CD8-positive, alpha-beta memory T cell (primary cell): Measurements from ENCODE around the gene MCEMP1. TPM values are rescaled to one million over a fixed set of nuclear protein-coding genes. Genes with fewer than 3 reads are reported as not detected.

ENCODE experiments used
- CTCF ChIA-PET: fragments of 350-600 bp; sonication (Branson Sonifier 250); formaldehyde crosslinking; loops from one replicate; lab custom pipeline; 2021; ENCODE audit warnings: antibody characterized with exemption; lab: Charles Lee
- POLR2A ChIA-PET: fragments of 350-600 bp; sonication (Branson Sonifier 250); formaldehyde crosslinking; loops from one replicate; lab custom pipeline; 2021; ENCODE audit warnings: antibody characterized with exemption; lab: Charles Lee
- DNase-seq, 5 donors: peaks; one replicate each; pipeline versions ENCODE4 v3.0.0 to v3.0.0-alpha.2; 2020 to 2022; ENCODE audit warnings: mixed read lengths in 1 of 5
- H3K27ac ChIP-seq: one replicate; pipeline ENCODE4 v1.7.0; 2013; ENCODE audit warnings: low read depth, mild to moderate bottlenecking, low read length, moderate library complexity
- H3K27me3 ChIP-seq: 2 replicates; pipeline ENCODE4 v1.7.0; 2013; ENCODE audit warnings: low read length, mild to moderate bottlenecking; ENCODE audit not compliant: insufficient read depth, poor library complexity, severe bottlenecking
- H3K36me3 ChIP-seq: 2 replicates; pipeline ENCODE4 v1.7.0; 2013; ENCODE audit warnings: mild to moderate bottlenecking, low read length, moderate library complexity; ENCODE audit not compliant: insufficient read depth
- H3K4me1 ChIP-seq: 2 replicates; pipeline ENCODE4 v1.7.0; 2013; ENCODE audit warnings: mild to moderate bottlenecking, low read length, moderate library complexity; ENCODE audit not compliant: insufficient read depth
- H3K4me3 ChIP-seq: 2 replicates; pipeline ENCODE4 v1.7.0; 2013; ENCODE audit warnings: mild to moderate bottlenecking, low read length
- H3K9me3 ChIP-seq: 2 replicates; pipeline ENCODE4 v1.7.0; 2013; ENCODE audit warnings: mild to moderate bottlenecking, low read length
- H3K27ac Mint-ChIP-seq, 8 donors: one replicate each; pipeline ENCODE4 v1.8.0; 2020 to 2021; ENCODE audit warnings: mixed read lengths in 8 of 8, mild to moderate bottlenecking in 6 of 8, inconsistent platforms in 3 of 8, moderate library complexity in 3 of 8
- H3K27me3 Mint-ChIP-seq, 2 donors: one replicate each; pipeline ENCODE4 v1.8.0; 2020 to 2021; ENCODE audit warnings: mixed read lengths in 2 of 2, mild to moderate bottlenecking in 1 of 2, moderate library complexity in 1 of 2
- H3K36me3 Mint-ChIP-seq, 3 donors: one replicate each; pipeline ENCODE4 v1.8.0; 2020 to 2021; ENCODE audit warnings: mixed read lengths in 3 of 3, inconsistent platforms in 1 of 3, mild to moderate bottlenecking in 1 of 3
- H3K4me1 Mint-ChIP-seq, 3 donors: one replicate each; pipeline ENCODE4 v1.8.0; 2020 to 2021; ENCODE audit warnings: mixed read lengths in 3 of 3, inconsistent platforms in 1 of 3, mild to moderate bottlenecking in 1 of 3
- H3K4me3 Mint-ChIP-seq, 7 donors: one replicate each; pipeline ENCODE4 v1.8.0; 2020 to 2021; ENCODE audit warnings: mixed read lengths in 7 of 7, mild to moderate bottlenecking in 6 of 7, moderate library complexity in 4 of 7, inconsistent platforms in 2 of 7
- H3K9me3 Mint-ChIP-seq, 5 donors: one replicate each; pipeline ENCODE4 v1.8.0; 2020 to 2022; ENCODE audit warnings: mixed read lengths in 5 of 5, mild to moderate bottlenecking in 3 of 5, moderate library complexity in 2 of 5, inconsistent platforms in 1 of 5
- polyA plus RNA-seq: library from polyadenylated mRNA; unstranded; fragments of 300-500 nt; fragmentation: Illumina TruSeq; gene quantifications from one replicate; pipeline ENCODE4 v1.2.3, GENCODE V29; 2021
- total RNA-seq, 2 experiments: library from RNA; stranded (reverse); gene quantifications; one replicate each; pipeline ENCODE4 v1.2.3, GENCODE V29; 2021

MCEMP1 gene
- total and polyA plus RNA-seq, 3 experiments from 2014 or later: not detected

GRCh38 chr19:7657131-7657751 is 19.6 kb upstream of the MCEMP1 start:
- Histone ChIP-seq H3K27me3 (no peaks in the 10 kb centered on the region), H3K9me3 (no peaks in the 10 kb centered on the region), H3K36me3 (no peaks in the 10 kb centered on the region), H3K4me1 (peaks cover 16% of the 10 kb centered on the region), H3K27ac (no peak overlapping the region), H3K4me3 (no peak overlapping the region)
- ChIA-PET POLR2A (interaction anchor here (0.5 kb wide), 1 partner anchor 610 kb away, joined by 6 read pairs; no protein-coding TSS in a partner anchor), CTCF (interaction anchor here (1.0 to 3.4 kb wide), 3 partner anchors 19 to 273 kb away, joined by 3 to 18 read pairs (median 4); partner anchors contain the start of genes MCEMP1 and TRAPPC5)
- Mint-ChIP-seq H3K27me3 (peaks cover 0 to 10% of the 10 kb centered on the region in 2 donors), H3K9me3 (no peaks in the 10 kb centered on the region), H3K4me3 (no peak overlapping the region), H3K4me1 (peaks cover 11 to 14% (median 14%) of the 10 kb centered on the region in 3 donors), H3K36me3 (no peaks in the 10 kb centered on the region), H3K27ac (peak overlapping the region in 5 of 8 donors; percentile 21 to 74 (median 67))
- DNase-seq: no peak

GRCh38 chr19:7658219-7658686 is 18.6 kb upstream of the MCEMP1 start:
- Mint-ChIP-seq H3K4me3 (peak overlapping the region; percentile 40 to 71 (median 67)), H3K27me3 (peaks cover 0 to 10% of the 10 kb centered on the region in 2 donors), H3K27ac (peak overlapping the region in 7 of 8 donors; percentile 20 to 83 (median 74)), H3K4me1 (peaks cover 5 to 7% (median 6%) of the 10 kb centered on the region in 3 donors), H3K36me3 (no peaks in the 10 kb centered on the region), H3K9me3 (no peaks in the 10 kb centered on the region)
- DNase-seq: peak in 2 of 5 donors; percentile 30 to 59
- H3K4me1 ChIP-seq: peaks cover 13% of the 10 kb centered on the region
- no peaks in the 10 kb centered on the region for H3K27me3 ChIP-seq
- POLR2A ChIA-PET: no interaction called here
- CTCF ChIA-PET: interaction anchor here (1.7 kb wide), 1 partner anchor 18 kb away, joined by 4 read pairs; the partner anchor contains the start of gene MCEMP1
- H3K9me3 ChIP-seq: no peaks in the 10 kb centered on the region
- no peaks in the 10 kb centered on the region for H3K36me3 ChIP-seq
- no peak overlapping the region for H3K27ac ChIP-seq
- peak overlapping the region; percentile 30 for H3K4me3 ChIP-seq

GRCh38 chr19:7661744-7662538 is 14.9 kb upstream of the MCEMP1 start:
- no peak overlapping the region for H3K27ac ChIP-seq
- peaks cover 6 to 17% of the 10 kb centered on the region in 2 donors for H3K27me3 Mint-ChIP-seq
- H3K4me3 ChIP-seq: no peak overlapping the region
- CTCF ChIA-PET: interaction anchor here (0.7 to 2.3 kb wide), 4 partner anchors 10 to 139 kb away, joined by 3 to 12 read pairs (median 4); partner anchors contain the start of gene TRAPPC5
- no peaks in the 10 kb centered on the region for H3K36me3 ChIP-seq
- H3K36me3 Mint-ChIP-seq: no peaks in the 10 kb centered on the region
- H3K4me1 Mint-ChIP-seq: peaks cover 5 to 7% (median 6%) of the 10 kb centered on the region in 3 donors
- POLR2A ChIA-PET: interaction anchor here (0.7 kb wide), 1 partner anchor 1204 kb away, joined by 4 read pairs; no protein-coding TSS in a partner anchor
- DNase-seq: no peak
- H3K27ac Mint-ChIP-seq: no peak overlapping the region
- no peaks in the 10 kb centered on the region for H3K27me3 ChIP-seq
- H3K4me1 ChIP-seq: peaks cover 13% of the 10 kb centered on the region
- H3K9me3 Mint-ChIP-seq: no peaks in the 10 kb centered on the region
- no peaks in the 10 kb centered on the region for H3K9me3 ChIP-seq
- H3K4me3 Mint-ChIP-seq: no peak overlapping the region

GRCh38 chr19:7662657-7663056 is 14.2 kb upstream of the MCEMP1 start:
- ChIA-PET CTCF (interaction anchor here (0.7 to 2.3 kb wide), 2 partner anchors 11 to 18 kb away, joined by 3 to 12 read pairs; partner anchors contain the start of gene TRAPPC5), POLR2A (no interaction called here)
- H3K36me3 ChIP-seq: no peaks in the 10 kb centered on the region
- Mint-ChIP-seq H3K36me3 (no peaks in the 10 kb centered on the region), H3K27ac (no peak overlapping the region), H3K4me1 (peaks cover 5 to 7% (median 6%) of the 10 kb centered on the region in 3 donors), H3K4me3 (no peak overlapping the region), H3K9me3 (no peaks in the 10 kb centered on the region), H3K27me3 (peaks cover 8 to 20% of the 10 kb centered on the region in 2 donors)
- H3K27me3 ChIP-seq: no peaks in the 10 kb centered on the region
- H3K27ac ChIP-seq: no peak overlapping the region
- H3K4me1 ChIP-seq: peaks cover 8% of the 10 kb centered on the region
- DNase-seq: no peak
- no peaks in the 10 kb centered on the region for H3K9me3 ChIP-seq
- no peak overlapping the region for H3K4me3 ChIP-seq

- Mint-ChIP-seq H3K9me3 (no peaks in the 10 kb centered on the region), H3K4me3 (no peak overlapping the region), H3K4me1 (no peaks in the 10 kb centered on the region), H3K36me3 (no peaks in the 10 kb centered on the region), H3K27ac (no peak overlapping the region), H3K27me3 (peaks cover 10 to 20% of the 10 kb centered on the region in 2 donors)
- Histone ChIP-seq H3K4me1 (no peaks in the 10 kb centered on the region), H3K9me3 (no peaks in the 10 kb centered on the region), H3K4me3 (no peak overlapping the region), H3K36me3 (no peaks in the 10 kb centered on the region), H3K27me3 (no peaks in the 10 kb centered on the region), H3K27ac (no peak overlapping the region)
- ChIA-PET POLR2A (no interaction called here), CTCF (interaction anchor here (1.0 kb wide), 1 partner anchor 11 kb away, joined by 4 read pairs; no protein-coding TSS in a partner anchor)
- no peak for DNase-seq
Observed at GRCh38 chr19:7663706-7664105, 13.2 kb upstream of the MCEMP1 start.

GRCh38 chr19:7665076-7665475 is 11.8 kb upstream of the MCEMP1 start:
- H3K27me3 ChIP-seq: no peaks in the 10 kb centered on the region
- no peaks in the 10 kb centered on the region for H3K9me3 ChIP-seq
- H3K4me1 Mint-ChIP-seq: peaks cover 0 to 7% (median 3%) of the 10 kb centered on the region in 3 donors
- H3K27ac Mint-ChIP-seq: peak overlapping the region in 1 of 8 donors; percentile 60
- H3K4me3 ChIP-seq: no peak overlapping the region
- no peak overlapping the region for H3K4me3 Mint-ChIP-seq
- ChIA-PET POLR2A (no interaction called here), CTCF (interaction anchor here (1.2 kb wide), 1 partner anchor 97 kb away, joined by 3 read pairs; no protein-coding TSS in a partner anchor)
- H3K9me3 Mint-ChIP-seq: no peaks in the 10 kb centered on the region
- peaks cover 3% of the 10 kb centered on the region for H3K4me1 ChIP-seq
- no peaks in the 10 kb centered on the region for H3K36me3 Mint-ChIP-seq
- no peak overlapping the region for H3K27ac ChIP-seq
- peaks cover 17 to 24% of the 10 kb centered on the region in 2 donors for H3K27me3 Mint-ChIP-seq
- no peaks in the 10 kb centered on the region for H3K36me3 ChIP-seq
- DNase-seq: no peak

- H3K36me3 Mint-ChIP-seq: no peaks in the 10 kb centered on the region
- H3K27ac Mint-ChIP-seq: peak within 1 kb of the TSS in 2 of 8 donors; percentile 3 to 17
- Histone ChIP-seq H3K4me1 (peaks cover 3% of the 10 kb centered on the region), H3K27me3 (no peaks in the 10 kb centered on the region), H3K9me3 (no peaks in the 10 kb centered on the region), H3K36me3 (no peaks in the 10 kb centered on the region), H3K27ac (no peak within 1 kb of the TSS), H3K4me3 (no peak within 1 kb of the TSS)
- H3K9me3 Mint-ChIP-seq: no peaks in the 10 kb centered on the region
- ChIA-PET CTCF (interaction anchor here (1.0 to 1.9 kb wide), 3 partner anchors 10 to 12 kb away, joined by 3 to 8 read pairs (median 4); partner anchors contain the start of gene TRAPPC5), POLR2A (no interaction called here)
- peak within 1 kb of the TSS in 1 of 7 donors; percentile 12 for H3K4me3 Mint-ChIP-seq
- H3K27me3 Mint-ChIP-seq: peaks cover 25 to 41% of the 10 kb centered on the region in 2 donors
- DNase-seq: no peak
- peaks cover 5 to 15% (median 8%) of the 10 kb centered on the region in 3 donors for H3K4me1 Mint-ChIP-seq
Observed at GRCh38 chr19:7668842-7669241, 8.0 kb upstream of the MCEMP1 start, which contains the start of gene RETN. Gene RETN, plus strand, starts transcription at chr19:7669049. Its CDS starts 278 bp downstream, at chr19:7669327.
